Measurements from ENCODE around the gene NIN.

- TF ChIP-seq POLR2AphosphoS5 (IDR thresholded peaks at IDR 0.05; ENCODE audit: low read depth, low read length) (no peak), SIN3A (IDR thresholded peaks at IDR 0.05; ENCODE audit: borderline replicate concordance, insufficient read depth, low read length) (no peak), REST (IDR thresholded peaks at IDR 0.05; ENCODE audit: insufficient read depth in 1 of 2, low read depth in 2 of 2, low read length in 2 of 2) (no peak)
Measured at GRCh38 chr14:50670196-50670865, 160.6 kb downstream of the NIN start.

Measured in PFSK-1 (cell line).